Measurements from ENCODE around the gene WDFY4.
"Not testable (repeated sequence)": the region's sequence is repeated elsewhere in the genome, so short reads cannot be mapped to it uniquely, and the experiment has no call there.

DNA sequence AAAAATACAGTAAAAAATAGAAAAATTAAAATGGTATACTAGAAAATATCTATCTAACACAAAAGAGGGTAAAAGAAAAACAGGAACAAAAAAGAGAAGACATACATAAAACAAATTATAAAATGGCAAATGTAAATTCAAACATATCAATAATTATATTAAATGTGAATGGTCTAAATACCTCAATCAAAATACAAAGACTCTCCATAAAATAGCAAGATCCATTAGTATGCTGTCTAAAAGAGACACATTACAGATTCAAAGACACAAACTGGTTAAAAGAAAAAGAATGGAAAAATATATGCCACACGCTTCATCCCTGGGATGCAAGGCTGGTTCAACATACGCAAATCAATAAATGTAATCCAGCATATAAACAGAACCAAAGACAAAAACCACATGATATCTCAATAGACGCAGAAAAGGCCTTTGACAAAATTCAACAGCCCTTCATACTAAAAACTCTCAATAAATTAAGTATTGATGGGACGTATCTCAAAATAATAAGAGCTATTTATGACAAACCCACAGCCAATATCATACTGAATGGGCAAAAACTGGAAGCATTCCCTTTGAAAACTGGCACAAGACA is 43.5 kb upstream of the WDFY4 start:
- not testable (repeated sequence) for TF ChIP-seq CTCF (conservative IDR thresholded peaks at IDR 0.05; ENCODE audit: low read depth, low read length)
- TF ChIP-seq, protein P1, sequence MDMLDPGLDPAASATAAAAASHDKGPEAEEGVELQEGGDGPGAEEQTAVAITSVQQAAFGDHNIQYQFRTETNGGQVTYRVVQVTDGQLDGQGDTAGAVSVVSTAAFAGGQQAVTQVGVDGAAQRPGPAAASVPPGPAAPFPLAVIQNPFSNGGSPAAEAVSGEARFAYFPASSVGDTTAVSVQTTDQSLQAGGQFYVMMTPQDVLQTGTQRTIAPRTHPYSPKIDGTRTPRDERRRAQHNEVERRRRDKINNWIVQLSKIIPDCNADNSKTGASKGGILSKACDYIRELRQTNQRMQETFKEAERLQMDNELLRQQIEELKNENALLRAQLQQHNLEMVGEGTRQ (IDR thresholded peaks at IDR 0.05; ENCODE audit: low read depth, low read length): not testable (repeated sequence)

Measured in IMR-90 (cell line).